Measurements from ENCODE around the gene MESP1.

Gene MESP1

GRCh38 chr15:89735773-89736172 lies 15.3 kb downstream of the MESP1 start:
- Mint-ChIP-seq H3K27ac (no peak overlapping the region), H3K9me3 (no peaks in the 10 kb centered on the region)

GRCh38 chr15:89732451-89733172 lies 18.4 kb downstream of the MESP1 start:
- H3K36me3 Mint-ChIP-seq (ENCODE audit: low read depth): no peaks in the 10 kb centered on the region
- H3K9me3 Mint-ChIP-seq: no peaks in the 10 kb centered on the region
- H3K27ac Mint-ChIP-seq: no peak overlapping the region
- H3K4me1 Mint-ChIP-seq (ENCODE audit: low read depth): no peaks in the 10 kb centered on the region
- H3K27me3 Mint-ChIP-seq (ENCODE audit: low read depth): peaks cover 20% of the 10 kb centered on the region
- no peak overlapping the region for H3K4me3 Mint-ChIP-seq

More at GRCh38 chr15:89735773-89736172, 15.3 kb downstream of the MESP1 start:
- peaks cover 20% of the 10 kb centered on the region for H3K27me3 Mint-ChIP-seq (ENCODE audit: low read depth)
- no peaks in the 10 kb centered on the region for H3K36me3 Mint-ChIP-seq (ENCODE audit: low read depth)
- no peak overlapping the region for H3K4me3 Mint-ChIP-seq
- H3K4me1 Mint-ChIP-seq (ENCODE audit: low read depth): no peaks in the 10 kb centered on the region

- Mint-ChIP-seq H3K27ac (no peak overlapping the region), H3K36me3 (ENCODE audit: low read depth) (no peaks in the 10 kb centered on the region), H3K4me3 (no peak overlapping the region), H3K4me1 (ENCODE audit: low read depth) (no peaks in the 10 kb centered on the region), H3K27me3 (ENCODE audit: low read depth) (peaks cover 23% of the 10 kb centered on the region), H3K9me3 (no peaks in the 10 kb centered on the region)
Measured at GRCh38 chr15:89731275-89731674, 19.8 kb downstream of the MESP1 start.

GRCh38 chr15:89728254-89728653 lies 22.8 kb downstream of the MESP1 start:
- peaks cover 4% of the 10 kb centered on the region for H3K9me3 Mint-ChIP-seq
- no peak overlapping the region for H3K27ac Mint-ChIP-seq

GRCh38 chr15:89725064-89725463 lies 26.0 kb downstream of the MESP1 start:
- H3K9me3 Mint-ChIP-seq: peaks cover 4% of the 10 kb centered on the region
- H3K4me1 Mint-ChIP-seq (ENCODE audit: low read depth): no peaks in the 10 kb centered on the region
- H3K4me3 Mint-ChIP-seq: no peak overlapping the region
- peaks cover 18% of the 10 kb centered on the region for H3K27me3 Mint-ChIP-seq (ENCODE audit: low read depth)
- no peak overlapping the region for H3K27ac Mint-ChIP-seq
- no peaks in the 10 kb centered on the region for H3K36me3 Mint-ChIP-seq (ENCODE audit: low read depth)

More at GRCh38 chr15:89728254-89728653, 22.8 kb downstream of the MESP1 start:
- no peaks in the 10 kb centered on the region for H3K4me1 Mint-ChIP-seq (ENCODE audit: low read depth)
- peaks cover 7% of the 10 kb centered on the region for H3K27me3 Mint-ChIP-seq (ENCODE audit: low read depth)
- no peak overlapping the region for H3K4me3 Mint-ChIP-seq
- H3K36me3 Mint-ChIP-seq (ENCODE audit: low read depth): no peaks in the 10 kb centered on the region

- H3K4me1 Mint-ChIP-seq (ENCODE audit: low read depth): no peaks in the 10 kb centered on the region
- no peak overlapping the region for H3K27ac Mint-ChIP-seq
- peaks cover 18% of the 10 kb centered on the region for H3K27me3 Mint-ChIP-seq (ENCODE audit: low read depth)
- H3K9me3 Mint-ChIP-seq: peaks cover 4% of the 10 kb centered on the region
- no peaks in the 10 kb centered on the region for H3K36me3 Mint-ChIP-seq (ENCODE audit: low read depth)
- no peak overlapping the region for H3K4me3 Mint-ChIP-seq
Measured at GRCh38 chr15:89724621-89725020, 26.4 kb downstream of the MESP1 start.

- no peak overlapping the region for H3K4me3 Mint-ChIP-seq
- no peak overlapping the region for H3K27ac Mint-ChIP-seq
- peaks cover 4% of the 10 kb centered on the region for H3K9me3 Mint-ChIP-seq
- no peaks in the 10 kb centered on the region for H3K4me1 Mint-ChIP-seq (ENCODE audit: low read depth)
- H3K36me3 Mint-ChIP-seq (ENCODE audit: low read depth): no peaks in the 10 kb centered on the region
- H3K27me3 Mint-ChIP-seq (ENCODE audit: low read depth): peaks cover 25% of the 10 kb centered on the region
Measured at GRCh38 chr15:89723031-89723430, 28.0 kb downstream of the MESP1 start.

- Mint-ChIP-seq H3K4me3 (no peak overlapping the region), H3K4me1 (ENCODE audit: low read depth) (no peaks in the 10 kb centered on the region), H3K27ac (no peak overlapping the region), H3K36me3 (ENCODE audit: low read depth) (no peaks in the 10 kb centered on the region), H3K27me3 (ENCODE audit: low read depth) (peaks cover 31% of the 10 kb centered on the region), H3K9me3 (no peaks in the 10 kb centered on the region)
Measured at GRCh38 chr15:89714775-89715174, 36.3 kb downstream of the MESP1 start.

GRCh38 chr15:89707577-89707976 lies 43.5 kb downstream of the MESP1 start:
- no peak overlapping the region for H3K4me3 Mint-ChIP-seq
- H3K4me1 Mint-ChIP-seq (ENCODE audit: low read depth): no peaks in the 10 kb centered on the region
- no peaks in the 10 kb centered on the region for H3K9me3 Mint-ChIP-seq
- no peaks in the 10 kb centered on the region for H3K36me3 Mint-ChIP-seq (ENCODE audit: low read depth)
- peaks cover 56% of the 10 kb centered on the region for H3K27me3 Mint-ChIP-seq (ENCODE audit: low read depth)
- no peak overlapping the region for H3K27ac Mint-ChIP-seq

- Mint-ChIP-seq H3K4me1 (ENCODE audit: low read depth) (no peaks in the 10 kb centered on the region), H3K27ac (no peak overlapping the region), H3K36me3 (ENCODE audit: low read depth) (no peaks in the 10 kb centered on the region), H3K9me3 (no peaks in the 10 kb centered on the region), H3K4me3 (no peak overlapping the region), H3K27me3 (ENCODE audit: low read depth) (peaks cover 60% of the 10 kb centered on the region)
Measured at GRCh38 chr15:89704411-89704810, 46.6 kb downstream of the MESP1 start.
